Measurements from ENCODE around the gene KLHDC7B. TPM values are rescaled to one million over a fixed set of nuclear protein-coding genes. Genes with fewer than 3 reads are reported as not detected.

KLHDC7B gene
- total and polyA plus RNA-seq, 12 donors = 0.06 to 0.69 (median 0.19) TPM; not detected in 2

GRCh38 chr22:50569041-50569459 lies 23.4 kb downstream of the KLHDC7B start:
- H3K27me3 ChIP-seq = no peaks in the 10 kb centered on the region
- no peak overlapping the region for H3K27ac ChIP-seq
- no peaks in the 10 kb centered on the region for H3K4me1 ChIP-seq (replicated peaks in 1 of 2)
- TF ChIP-seq, protein P1, sequence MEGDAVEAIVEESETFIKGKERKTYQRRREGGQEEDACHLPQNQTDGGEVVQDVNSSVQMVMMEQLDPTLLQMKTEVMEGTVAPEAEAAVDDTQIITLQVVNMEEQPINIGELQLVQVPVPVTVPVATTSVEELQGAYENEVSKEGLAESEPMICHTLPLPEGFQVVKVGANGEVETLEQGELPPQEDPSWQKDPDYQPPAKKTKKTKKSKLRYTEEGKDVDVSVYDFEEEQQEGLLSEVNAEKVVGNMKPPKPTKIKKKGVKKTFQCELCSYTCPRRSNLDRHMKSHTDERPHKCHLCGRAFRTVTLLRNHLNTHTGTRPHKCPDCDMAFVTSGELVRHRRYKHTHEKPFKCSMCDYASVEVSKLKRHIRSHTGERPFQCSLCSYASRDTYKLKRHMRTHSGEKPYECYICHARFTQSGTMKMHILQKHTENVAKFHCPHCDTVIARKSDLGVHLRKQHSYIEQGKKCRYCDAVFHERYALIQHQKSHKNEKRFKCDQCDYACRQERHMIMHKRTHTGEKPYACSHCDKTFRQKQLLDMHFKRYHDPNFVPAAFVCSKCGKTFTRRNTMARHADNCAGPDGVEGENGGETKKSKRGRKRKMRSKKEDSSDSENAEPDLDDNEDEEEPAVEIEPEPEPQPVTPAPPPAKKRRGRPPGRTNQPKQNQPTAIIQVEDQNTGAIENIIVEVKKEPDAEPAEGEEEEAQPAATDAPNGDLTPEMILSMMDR (IDR thresholded peaks at IDR 0.05) = no peak
- no peak for TF ChIP-seq POLR2A (IDR thresholded peaks at IDR 0.05)
- intact Hi-C loops (cut with DNase I) = no loop called here
- peak in 3 of 7 donors; percentile 15 to 23 (median 15) for DNase-seq
- no peak overlapping the region for H3K4me3 ChIP-seq
- H3K36me3 ChIP-seq (replicated peaks in 1 of 2) = peaks cover 0 to 11% of the 10 kb centered on the region in 2 donors
- WGBS, 4 donors = 83 to 100% (median 84%) methylated on average over 4 to 8 of the region's 8 CpGs
- H3K9me3 ChIP-seq (replicated peaks in 1 of 3) = no peaks in the 10 kb centered on the region

DNA sequence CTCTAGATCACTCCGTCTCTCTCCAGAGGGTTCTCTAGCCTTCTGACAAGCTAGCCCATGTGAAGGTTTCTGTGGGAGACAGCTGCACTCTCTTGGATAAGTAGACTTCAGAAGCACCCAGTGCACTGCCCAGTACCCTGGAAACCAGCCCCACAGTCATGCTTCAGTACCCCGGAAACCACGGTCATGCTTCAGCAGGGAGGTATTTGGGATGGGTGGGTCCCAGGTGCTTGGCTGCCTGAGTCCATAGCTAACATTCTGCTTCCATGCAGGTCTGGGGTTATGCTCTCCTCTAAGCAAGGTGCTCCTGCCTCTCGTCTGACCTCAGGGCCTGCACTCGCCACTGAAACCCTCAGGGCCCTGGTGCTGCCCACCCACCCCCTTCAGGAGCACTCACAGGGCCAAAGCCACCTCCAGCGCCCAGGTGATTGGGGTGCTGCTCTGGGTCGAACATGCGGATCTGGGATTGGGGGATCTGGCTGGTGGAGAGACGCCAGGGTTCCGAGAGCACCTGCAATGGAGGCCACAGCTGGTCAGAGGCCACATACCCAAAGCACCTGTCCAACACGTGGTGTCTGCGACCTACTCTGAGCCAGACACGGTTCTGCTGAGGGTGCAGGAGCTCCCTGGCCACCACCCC lies 24.3 kb downstream of the KLHDC7B start:
- Histone ChIP-seq H3K4me3 (no peak overlapping the region), H3K36me3 (replicated peaks in 1 of 2) (peaks cover 0 to 11% of the 10 kb centered on the region in 2 donors), H3K9me3 (replicated peaks in 1 of 3) (no peaks in the 10 kb centered on the region), H3K27me3 (no peaks in the 10 kb centered on the region), H3K27ac (no peak overlapping the region), H3K4me1 (replicated peaks in 1 of 2) (no peaks in the 10 kb centered on the region)
- TF ChIP-seq, protein P1 (IDR thresholded peaks at IDR 0.05) = no peak
- TF ChIP-seq POLR2A (IDR thresholded peaks at IDR 0.05) = no peak
- intact Hi-C loops (cut with DNase I) = no loop called here
- DNase-seq = peak in 2 of 7 donors; percentile 3 to 11
- 85 to 93% (median 90%) methylated on average over 3 to 13 of the region's 13 CpGs for WGBS, 4 donors

- intact Hi-C loops (cut with DNase I) = no loop called here
- Histone ChIP-seq H3K27me3 (no peaks in the 10 kb centered on the region), H3K9me3 (replicated peaks in 1 of 3) (no peaks in the 10 kb centered on the region), H3K36me3 (replicated peaks in 1 of 2) (peaks cover 0 to 11% of the 10 kb centered on the region in 2 donors), H3K4me1 (replicated peaks in 1 of 2) (no peaks in the 10 kb centered on the region), H3K27ac (no peak overlapping the region), H3K4me3 (no peak overlapping the region)
- peak in 1 of 7 donors; percentile 7 for DNase-seq
- TF ChIP-seq, protein P1 (IDR thresholded peaks at IDR 0.05) = no peak
- no peak for TF ChIP-seq POLR2A (IDR thresholded peaks at IDR 0.05)
- 90 to 100% (median 92%) methylated on average over 1 to 12 of the region's 12 CpGs for WGBS, 4 donors
These were observed 25.2 kb downstream of the KLHDC7B start for GRCh38 chr22:50570861-50571260.

- H3K4me3 ChIP-seq = no peak overlapping the region
- no peaks in the 10 kb centered on the region for H3K9me3 ChIP-seq (replicated peaks in 1 of 3)
- H3K4me1 ChIP-seq (replicated peaks in 1 of 2) = no peaks in the 10 kb centered on the region
- intact Hi-C loops (cut with DNase I) = no loop called here
- H3K27me3 ChIP-seq = no peaks in the 10 kb centered on the region
- peaks cover 0 to 11% of the 10 kb centered on the region in 2 donors for H3K36me3 ChIP-seq (replicated peaks in 1 of 2)
- WGBS, 4 donors = 88 to 96% (median 92%) methylated on average over 7 to 26 of the region's 26 CpGs
- DNase-seq = peak in 1 of 7 donors; percentile 6
- TF ChIP-seq POLR2A (IDR thresholded peaks at IDR 0.05) = no peak
- TF ChIP-seq, protein P1 (IDR thresholded peaks at IDR 0.05) = no peak
- no peak overlapping the region for H3K27ac ChIP-seq
These were observed 25.8 kb downstream of the KLHDC7B start for GRCh38 chr22:50571264-50572175.

Data from adrenal gland (tissue), 12 donors.